K562 (cell line): ENCODE results near the gene PSAT1. TPM values are rescaled to one million over a fixed set of nuclear protein-coding genes. Genes with fewer than 3 reads are reported as not detected.

Source experiments
- ATAC-seq: fragments of 200-7000 bp; cut with Tn5 transposase; 3 replicates; pipeline ENCODE4 v1.9.1; 2020; ENCODE audit warnings: moderate library complexity
- Bru-seq: library from RNA; stranded (reverse); fragments of 400-500 nt; gene quantifications from one replicate; lab custom pipeline; 2021; lab: Mats Ljungman, UMichigan
- BruChase-seq, 2 experiments: library from RNA; stranded (reverse); fragments of 400-500 nt; gene quantifications; one replicate each; lab custom pipeline; 2021; lab: Mats Ljungman, UMichigan
- BruUV-seq: library from RNA; stranded (reverse); fragments of 400-500 nt; replicated peaks from 2 replicates; lab custom pipeline; 2021; lab: Mats Ljungman, UMichigan
- CTCF ChIA-PET: fragments of 300-600 bp; formaldehyde crosslinking; extraction: SDS; loops from one replicate; lab custom pipeline; 2021; ENCODE audit warnings: low intra/inter-chr PET ratio; lab: Yijun Ruan, JAX
- POLR2A ChIA-PET: fragments of 300-600, 350-650 bp; sonication (Branson Sonifier 250); formaldehyde crosslinking; extraction: SDS; loops from one replicate; lab custom pipeline; 2021; ENCODE audit warnings: antibody characterized with exemption, inconsistent platforms; lab: Yijun Ruan, JAX
- DNase-seq, 4 experiments: peaks; one replicate each; pipeline versions ENCODE4 v3.0.0 to v3.0.0-alpha.2; 2011 to 2018; ENCODE audit warnings: low spot score in 3 of 4, mixed read lengths in 3 of 4; ENCODE audit errors: extremely low read depth in 1 of 4
- FAIRE-seq: peaks from 2 replicates; lab custom pipeline; 2011; peaks lifted over from hg19 to GRCh38; lab: Jason Lieb, UNC
- H2AFZ ChIP-seq: 2 replicates; pipeline ENCODE4 v1.6.0; 2011; ENCODE audit warnings: low read depth, low read length, control low read depth, inconsistent platforms
- H3K27ac ChIP-seq: fragments of 200-600 bp; 3 replicates; pipeline ENCODE4 v1.8.0; 2011; ENCODE audit warnings: low read depth, mild to moderate bottlenecking, control low read depth, inconsistent platforms, low read length, moderate library complexity, mixed read lengths; ENCODE audit errors: extremely low read depth
- H3K27me3 ChIP-seq, 2 experiments: fragments of 300-600 bp in 1 of 2; 2 replicates in 1 of 2; 3 replicates in 1 of 2; pipeline versions ENCODE4 v1.6.0 to v1.8.0; 2011; ENCODE audit warnings: inconsistent platforms in 2 of 2, low read length in 2 of 2, mild to moderate bottlenecking in 1 of 2, mixed read lengths in 1 of 2, moderate library complexity in 1 of 2; ENCODE audit not compliant: control insufficient read depth in 2 of 2, insufficient read depth in 2 of 2
- H3K36me3 ChIP-seq: fragments of 300-600 bp; 3 replicates; pipeline ENCODE4 v1.8.0; 2011; ENCODE audit warnings: mild to moderate bottlenecking, low read length, inconsistent platforms; ENCODE audit not compliant: control insufficient read depth, insufficient read depth
- H3K4me1 ChIP-seq, 2 experiments: fragments of 200-600 bp in 1 of 2; replicated peaks in 1 of 2; 2 replicates in 1 of 2; 3 replicates in 1 of 2; pipeline versions ENCODE4 v1.5.1 to v1.8.0; 2011; ENCODE audit warnings: inconsistent platforms in 2 of 2, low read length in 2 of 2, mild to moderate bottlenecking in 1 of 2, mixed read lengths in 1 of 2, moderate library complexity in 1 of 2; ENCODE audit not compliant: control insufficient read depth in 2 of 2, insufficient read depth in 2 of 2
- H3K4me2 ChIP-seq: 2 replicates; pipeline ENCODE4 v1.6.1; 2011; ENCODE audit warnings: low read length, control low read depth, inconsistent platforms, mixed read lengths; ENCODE audit not compliant: insufficient read depth
- H3K4me3 ChIP-seq: fragments of 200-600 bp; sonication (generic), shearing (Covaris generic); 2 replicates; pipeline ENCODE4 v1.5.1; 2016; ENCODE audit warnings: control low read depth, inconsistent platforms
- H3K79me2 ChIP-seq: fragments of 200-600 bp; 3 replicates; pipeline ENCODE4 v1.8.0; 2011; ENCODE audit warnings: low read length, inconsistent platforms; ENCODE audit not compliant: control insufficient read depth, insufficient read depth
- H3K9ac ChIP-seq, 2 experiments: 2 replicates each; pipeline versions ENCODE4 v1.6.0 to v1.6.1; 2011; ENCODE audit warnings: low read depth in 2 of 2, low read length in 2 of 2, control low read depth in 1 of 2, inconsistent platforms in 1 of 2, mild to moderate bottlenecking in 1 of 2, mixed read lengths in 1 of 2; ENCODE audit not compliant: insufficient read depth in 1 of 2
- H3K9me1 ChIP-seq: one replicate; pipeline ENCODE4 v1.6.0; 2011; ENCODE audit warnings: inconsistent platforms, mild to moderate bottlenecking, low read length, moderate library complexity; ENCODE audit not compliant: control insufficient read depth, insufficient read depth
- H3K9me3 ChIP-seq: replicated peaks from 2 replicates; pipeline ENCODE4 v1.5.1; 2011; ENCODE audit warnings: low read depth, low read length, inconsistent platforms; ENCODE audit not compliant: control insufficient read depth, insufficient read depth
- H4K20me1 ChIP-seq: replicated peaks from 2 replicates; pipeline ENCODE4 v1.6.1; 2011; ENCODE audit warnings: low read length, inconsistent platforms, mixed read lengths; ENCODE audit not compliant: control insufficient read depth, insufficient read depth
- ARHGAP35 ChIP-seq: fragments of 450-650 bp; IDR thresholded peaks from 2 replicates; pipeline ENCODE4 v1.6.1; 2018; ENCODE audit not compliant: partially characterized antibody
- ATF1 ChIP-seq, 2 experiments: fragments of 450-650 bp in 1 of 2; IDR thresholded peaks; 2 replicates each; pipeline ENCODE4 v1.6.1; 2016; ENCODE audit warnings: missing compliant biosample characterization in 1 of 2, missing genetic modification characterization in 1 of 2
- CBX1 ChIP-seq: sonication (generic); IDR thresholded peaks from 2 replicates; pipeline ENCODE4 v1.6.1; 2016; ENCODE audit warnings: antibody characterized with exemption, low read depth, mild to moderate bottlenecking
- CEBPB ChIP-seq: fragments of 450-650 bp; IDR thresholded peaks from 2 replicates; pipeline ENCODE4 v1.6.1; 2016; ENCODE audit warnings: missing genetic modification characterization, missing compliant biosample characterization
- EGR1 ChIP-seq: fragments of 450-650 bp; conservative IDR thresholded peaks from 2 replicates; pipeline ENCODE4 v1.6.1; 2017; ENCODE audit warnings: mild to moderate bottlenecking
- PHB2 ChIP-seq: fragments of 450-650 bp; IDR thresholded peaks from 2 replicates; pipeline ENCODE4 v1.6.1; 2017; ENCODE audit warnings: low read depth
- PRPF4 ChIP-seq: fragments of 200-400 bp; formaldehyde crosslinking; IDR thresholded peaks from one replicate; pipeline ENCODE4 v1.6.1; 2017; ENCODE audit warnings: low read length, low read depth, mild to moderate bottlenecking; ENCODE audit not compliant: insufficient read depth, poor library complexity, severe bottlenecking
- SLC30A9 ChIP-seq: fragments of 250-450 bp; sonication (Bioruptor Pico); IDR thresholded peaks from 2 replicates; pipeline ENCODE4 v1.8.0; 2022; ENCODE audit warnings: mild to moderate bottlenecking, moderate library complexity
- SP2 ChIP-seq: IDR thresholded peaks from 2 replicates; pipeline ENCODE4 v1.6.1; 2011; ENCODE audit warnings: mild to moderate bottlenecking, low read depth, low read length, moderate library complexity; ENCODE audit not compliant: poor library complexity, severe bottlenecking; ENCODE audit errors: extremely low read depth
- TAF1 ChIP-seq: IDR thresholded peaks from 2 replicates; pipeline ENCODE4 v1.6.1; 2011; ENCODE audit warnings: mild to moderate bottlenecking, low read length, moderate library complexity; ENCODE audit not compliant: insufficient read depth, control insufficient read depth, severe bottlenecking; ENCODE audit errors: extremely low read depth
- ZBTB17 ChIP-seq: fragments of 450-650 bp; formaldehyde crosslinking; IDR thresholded peaks from 2 replicates; pipeline ENCODE4 v1.4.0; 2020; ENCODE audit warnings: mild to moderate bottlenecking
- ZNF232 ChIP-seq: sonication (generic); formaldehyde crosslinking; IDR thresholded peaks from 2 replicates; pipeline ENCODE4 v1.8.0; 2022; ENCODE audit warnings: mild to moderate bottlenecking, missing genetic modification reagents
- ZNF354B ChIP-seq: fragments of 250-450 bp; sonication (Bioruptor Pico); IDR thresholded peaks from 2 replicates; pipeline ENCODE4 v1.4.0; 2020
- WGBS: fragments of 100-300 bp; shearing (Covaris generic); methylation state at CpG from one replicate; pipeline ENCODE4 v1.1.6; 2016; ENCODE audit warnings: low coverage, mixed read lengths; ENCODE audit not compliant: insufficient coverage; ENCODE audit errors: missing lambda C conversion rate; 5-methylcytosine and 5-hydroxymethylcytosine counted together
- in situ Hi-C: fragments of 300-500 bp; cut with MboI; formaldehyde crosslinking; loops from 4 replicates; pipeline ENCODE4 v1.15.0; 2018; ENCODE audit warnings: inconsistent platforms, mixed read lengths
- intact Hi-C: fragments of 100-400 bp; cut with micrococcal nuclease; formaldehyde crosslinking; loops from 2 replicates; pipeline ENCODE4 v1.14.2; 2022
- long read RNA-seq, 3 experiments: library from polyadenylated mRNA in 2 of 3; library from RNA in 1 of 3; unstranded in 2 of 3; stranded (forward) in 1 of 3; transcript quantifications; one replicate each; pipeline ENCODE4 v2.0.0, GENCODE V29; 2019 to 2022
- polyA minus RNA-seq, 3 experiments: library from RNA; depleted of rRNA, polyadenylated mRNA; stranded (reverse); fragments of >200 nt; gene quantifications; 2 replicates each; pipeline ENCODE4 v1.2.3, GENCODE V29; 2011
- polyA plus RNA-seq, 8 experiments: library from polyadenylated mRNA; depleted of rRNA in 4 of 8; stranded (reverse) in 5 of 8; unstranded in 3 of 8; fragments of >200 nt; fragmentation: Nextera tagmentation in 2 of 8; fragmentation: Illumina TruSeq in 1 of 8; extraction: Ambion mirVana in 2 of 8; extraction: Trizol in 1 of 8; gene quantifications; 2 replicates each; pipeline versions ENCODE4 v1.2.1 to v1.2.3, GENCODE V29; 2011 to 2014; ENCODE audit warnings: inconsistent platforms in 1 of 8, missing spikeins in 1 of 8
- total RNA-seq, 7 experiments: library from RNA; depleted of rRNA in 6 of 7; stranded (reverse); fragments of >200 nt in 6 of 7; fragmentation: Illumina TruSeq in 2 of 7; extraction: Trizol in 2 of 7; gene quantifications; 2 replicates each; pipeline versions ENCODE4 v1.2.1 to v1.2.3, GENCODE V29; 2011 to 2021; ENCODE audit warnings: low replicate concordance in 1 of 7
- TF ChIP-seq, protein P1 (sequence below), 2 experiments: IDR thresholded peaks; 2 replicates each; pipeline ENCODE4 v1.6.1; 2011; ENCODE audit warnings: borderline replicate concordance in 1 of 2, control low read depth in 1 of 2, low read depth in 1 of 2, low read length in 1 of 2, mild to moderate bottlenecking in 1 of 2, mixed read lengths in 1 of 2, moderate library complexity in 1 of 2; ENCODE audit not compliant: insufficient read depth in 1 of 2, insufficient read length in 1 of 2, poor library complexity in 1 of 2, severe bottlenecking in 1 of 2; ENCODE audit errors: extremely low read depth in 1 of 2

The PSAT1 gene
- 24.3 and 29.1 TPM in 2 replicates for total RNA-seq (2011; cell fraction: chromatin; rRNA removed; ENCODE audit: low replicate concordance)
- total RNA-seq (2011; cell fraction: nucleolus; rRNA removed) = 15.0 and 19.3 TPM in 2 replicates
- 18.6 and 23.3 TPM in 2 replicates for total RNA-seq (2011; cell fraction: nucleoplasm; rRNA removed)
- total RNA-seq (2014; rRNA removed) (57.3 and 57.7 TPM in 2 replicates), total RNA-seq (2014; rRNA removed; fragmentation: Illumina TruSeq; extraction: Trizol) (75.7 and 90.1 TPM in 2 replicates), total RNA-seq (2015; rRNA removed; fragmentation: Illumina TruSeq; extraction: Trizol) (24.9 and 29.7 TPM in 2 replicates), total RNA-seq (2021) (87.4 and 98.3 TPM in 2 replicates), polyA plus RNA-seq (2011; rRNA removed) (64.9 and 81.1 TPM in 2 replicates), polyA plus RNA-seq (2014; fragmentation: Illumina TruSeq; extraction: Trizol) (112 and 123 TPM in 2 replicates), polyA plus RNA-seq (2014; fragmentation: Nextera tagmentation; extraction: Ambion mirVana) (100 to 1,000 TPM; 146 to 151 TPM), polyA plus RNA-seq (2014; rRNA removed) (104 and 105 TPM in 2 replicates), polyA minus RNA-seq (2011; rRNA and poly(A)+ RNA removed) (47.5 and 74.3 TPM in 2 replicates), Bru-seq, nascent RNA (percentile 88 among the genes with signal in this experiment), BruChase-seq, experiment 1, labeled RNA remaining after a 2-hour chase (percentile 96 among the genes with signal in this experiment), BruChase-seq, experiment 2, labeled RNA remaining after a 6-hour chase (percentile 94 among the genes with signal in this experiment)
- polyA plus RNA-seq (2011; cell fraction: cytosol; rRNA removed) = 22.3 and 88.3 TPM in 2 replicates
- polyA plus RNA-seq (2011; cell fraction: nucleus; rRNA removed) = 9.4 and 33.9 TPM in 2 replicates
- polyA plus RNA-seq (2012) = 40.6 and 245 TPM in 2 replicates
- 23.9 and 39.2 TPM in 2 replicates for polyA minus RNA-seq (2011; cell fraction: cytosol; rRNA and poly(A)+ RNA removed)
- 7.4 and 19.3 TPM in 2 replicates for polyA minus RNA-seq (2011; cell fraction: nucleus; rRNA and poly(A)+ RNA removed)
- long read RNA-seq, experiment 1, transcript PSAT1-202 (9 exons, 2,188 nt) = major isoform, 189 of 245 reads
- long read RNA-seq, experiment 1, transcript PSAT1-201 (8 exons, 1,411 nt) = minor isoform, 12 of 245 reads
- long read RNA-seq, experiment 1, partial matches to known transcripts = 37 of 245 reads
- long read RNA-seq, experiment 1, other reads (novel, unspliced or antisense) = 7 of 245 reads
- long read RNA-seq, experiment 2, transcript PSAT1-202 (9 exons, 2,188 nt) = major isoform, 23 of 55 reads
- long read RNA-seq, experiment 2, partial matches to known transcripts = 24 of 55 reads
- long read RNA-seq, experiment 2, other reads (novel, unspliced or antisense) = 6 of 55 reads
- long read RNA-seq, experiment 3, transcript PSAT1-202 (9 exons, 2,188 nt) = major isoform, 120 of 136 reads
- long read RNA-seq, experiment 3, transcript PSAT1-201 (8 exons, 1,411 nt) = minor isoform, 8 of 136 reads
- long read RNA-seq, experiment 3, partial matches to known transcripts = 3 of 136 reads
- long read RNA-seq, experiment 3, other reads (novel, unspliced or antisense) = 5 of 136 reads

DNA sequence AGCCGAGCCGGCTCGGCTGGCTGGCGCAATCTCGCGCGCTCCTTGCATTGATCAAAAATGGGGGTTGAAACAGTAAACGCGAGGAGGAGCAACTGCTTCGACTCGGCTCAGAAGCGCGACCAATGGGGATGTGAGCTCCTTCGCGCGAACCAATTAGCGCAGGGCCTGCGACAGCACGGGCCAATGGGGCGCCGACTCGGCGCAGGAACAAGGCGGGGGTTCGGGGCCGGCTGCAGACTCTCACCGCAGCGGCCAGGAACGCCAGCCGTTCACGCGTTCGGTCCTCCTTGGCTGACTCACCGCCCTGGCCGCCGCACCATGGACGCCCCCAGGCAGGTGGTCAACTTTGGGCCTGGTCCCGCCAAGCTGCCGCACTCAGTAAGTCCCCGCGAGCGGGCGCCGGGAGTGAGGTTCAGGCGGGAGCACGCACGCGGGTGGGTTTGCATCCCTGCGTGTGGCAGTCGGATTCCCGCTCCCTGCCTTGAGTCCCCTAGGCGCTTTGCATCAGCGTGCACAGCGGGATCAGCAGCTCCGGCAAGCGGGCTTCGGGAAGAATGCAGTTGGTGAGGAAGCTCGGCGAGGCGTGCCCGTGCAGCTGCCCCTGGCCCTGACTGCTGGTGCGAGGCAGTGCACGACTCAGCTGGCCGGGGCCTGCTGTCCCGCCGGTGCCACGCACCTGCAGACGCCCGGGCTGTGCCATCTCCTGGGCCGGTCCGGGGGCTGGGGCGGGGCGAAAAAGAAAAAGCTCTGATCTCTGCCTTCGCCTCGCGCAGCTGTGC is at the start of gene PSAT1:
Gene PSAT1 (plus strand): TSS at position 233 of the 779 bp plus-strand sequence. CDS start 86 bp downstream, at position 319.
- POLR2A ChIA-PET = interaction anchor here (0.6 to 2.8 kb wide), 20 partner anchors 8 to 1269 kb away, joined by 3 to 13 read pairs (median 3); no protein-coding TSS in a partner anchor
- TSS peak; percentile 29 for BruUV-seq
- H3K27ac ChIP-seq = peak within 1 kb of the TSS; percentile 84
- TF ChIP-seq ZBTB17 (CRISPR knock-in tag) (0 out of 2 replicates have a peak, but pooled peaks have one; percentile 25), TAF1 (peak; percentile 29), EGR1 (peak; percentile 24; the same call in 1 of the 2 replicates), CBX1 (no peak), ATF1 (CRISPR knock-in tag; IDR thresholded peaks at IDR 0.05) (no peak), ATF1 (tag; IDR thresholded peaks at IDR 0.05) (peak; percentile 61), ZNF232 (CRISPR knock-in tag) (0 out of 2 replicates have a peak, but pooled peaks have one; percentile 27), SLC30A9 (no peak), SP2 (peak; percentile 53), CEBPB (tag) (peak; percentile 86), PHB2 (no peak), ZNF354B (CRISPR knock-in tag) (no peak), ARHGAP35 (no peak), PRPF4 (peak; percentile 90)
- TF ChIP-seq, protein P1, sequence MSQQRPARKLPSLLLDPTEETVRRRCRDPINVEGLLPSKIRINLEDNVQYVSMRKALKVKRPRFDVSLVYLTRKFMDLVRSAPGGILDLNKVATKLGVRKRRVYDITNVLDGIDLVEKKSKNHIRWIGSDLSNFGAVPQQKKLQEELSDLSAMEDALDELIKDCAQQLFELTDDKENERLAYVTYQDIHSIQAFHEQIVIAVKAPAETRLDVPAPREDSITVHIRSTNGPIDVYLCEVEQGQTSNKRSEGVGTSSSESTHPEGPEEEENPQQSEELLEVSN (IDR thresholded peaks at IDR 0.05; ENCODE audit: borderline replicate concordance in 1 of 2, extremely low read depth in 1 of 2, insufficient read depth in 1 of 2, insufficient read length in 1 of 2, low read depth in 1 of 2, low read length in 1 of 2, poor library complexity in 1 of 2, severe bottlenecking in 1 of 2) = peak; percentile 82 to 89

More for the DNA sequence above, at the start of gene PSAT1:
- peaks cover 22% of the 10 kb centered on the region for H3K36me3 ChIP-seq
- peak within 1 kb of the TSS; percentile 92 for H3K4me2 ChIP-seq
- intact Hi-C loops (no loop called here), in situ Hi-C loops (no loop called here)
- H3K27me3 ChIP-seq = no peaks in the 10 kb centered on the region
- H3K9ac ChIP-seq = peak within 1 kb of the TSS; percentile 88 to 96
- peaks cover 11% of the 10 kb centered on the region; the same call in 1 of the 2 replicates for H4K20me1 ChIP-seq
- no peaks in the 10 kb centered on the region for H3K9me3 ChIP-seq
- H3K4me1 ChIP-seq = peaks cover 4 to 15% of the 10 kb centered on the region in 2 experiments; a peak in 4 of 5 replicates
- peak; percentile 98 for ATAC-seq
- CTCF ChIA-PET = no interaction called here
- no peaks in the 10 kb centered on the region for H3K9me1 ChIP-seq
- peak; percentile 92 to 96 (median 95) for DNase-seq
- peak; percentile 96 for FAIRE-seq
- peak within 1 kb of the TSS; percentile 92 for H2AFZ ChIP-seq
- H3K79me2 ChIP-seq = peaks cover 36% of the 10 kb centered on the region
- WGBS = 0% methylated on average over 35 of the region's 76 CpGs
- H3K4me3 ChIP-seq = peak within 1 kb of the TSS; percentile 73
